Neural progenitor cell (in vitro differentiated cells): Measurements from ENCODE around the gene DIS3L2.

Experiments used
- CTCF ChIP-seq: fragments of 200-600 bp; sonication (generic); IDR thresholded peaks from 2 replicates; pipeline ENCODE4 v1.5.1; 2017; ENCODE audit warnings: antibody characterized with exemption, mild to moderate bottlenecking
- EZH2phosphoT487 ChIP-seq: fragments of 200-600 bp; sonication (generic); IDR thresholded peaks from 2 replicates; pipeline ENCODE4 v1.6.1; 2017; ENCODE audit warnings: antibody characterized with exemption

GRCh38 chr2:232075080-232075479 lies 113.6 kb downstream of the DIS3L2 start:
- TF ChIP-seq CTCF: no peak
- TF ChIP-seq EZH2phosphoT487: no peak
